ENCODE data around the gene NDST1. TPM values are rescaled to one million over a fixed set of nuclear protein-coding genes. Genes with fewer than 3 reads are reported as not detected.

NDST1 gene
- total RNA-seq, 4 donors from 2014 or later, result 94.6 to 157 (median 134) TPM

- DNase-seq (ENCODE audit: low spot score in 2 of 2), result no peak
- Histone ChIP-seq H3K4me3 (no peak overlapping the region), H3K9me3 (no peaks in the 10 kb centered on the region), H3K4me1 (peaks cover 100% of the 10 kb centered on the region), H3K27me3 (no peaks in the 10 kb centered on the region), H3K27ac (peak overlapping the region; percentile 82), H3K36me3 (no peaks in the 10 kb centered on the region)
- WGBS, result 72% methylated on average over 8 of the region's 8 CpGs
- TF ChIP-seq, protein P1, sequence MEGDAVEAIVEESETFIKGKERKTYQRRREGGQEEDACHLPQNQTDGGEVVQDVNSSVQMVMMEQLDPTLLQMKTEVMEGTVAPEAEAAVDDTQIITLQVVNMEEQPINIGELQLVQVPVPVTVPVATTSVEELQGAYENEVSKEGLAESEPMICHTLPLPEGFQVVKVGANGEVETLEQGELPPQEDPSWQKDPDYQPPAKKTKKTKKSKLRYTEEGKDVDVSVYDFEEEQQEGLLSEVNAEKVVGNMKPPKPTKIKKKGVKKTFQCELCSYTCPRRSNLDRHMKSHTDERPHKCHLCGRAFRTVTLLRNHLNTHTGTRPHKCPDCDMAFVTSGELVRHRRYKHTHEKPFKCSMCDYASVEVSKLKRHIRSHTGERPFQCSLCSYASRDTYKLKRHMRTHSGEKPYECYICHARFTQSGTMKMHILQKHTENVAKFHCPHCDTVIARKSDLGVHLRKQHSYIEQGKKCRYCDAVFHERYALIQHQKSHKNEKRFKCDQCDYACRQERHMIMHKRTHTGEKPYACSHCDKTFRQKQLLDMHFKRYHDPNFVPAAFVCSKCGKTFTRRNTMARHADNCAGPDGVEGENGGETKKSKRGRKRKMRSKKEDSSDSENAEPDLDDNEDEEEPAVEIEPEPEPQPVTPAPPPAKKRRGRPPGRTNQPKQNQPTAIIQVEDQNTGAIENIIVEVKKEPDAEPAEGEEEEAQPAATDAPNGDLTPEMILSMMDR (IDR thresholded peaks at IDR 0.05), result no peak
- TF ChIP-seq POLR2AphosphoS5 (IDR thresholded peaks at IDR 0.05) (no peak), EP300 (IDR thresholded peaks at IDR 0.05) (no peak), POLR2A (IDR thresholded peaks at IDR 0.05) (no peak)
Measured at GRCh38 chr5:150505041-150505511, 2.9 kb upstream of the NDST1 start.

DNA sequence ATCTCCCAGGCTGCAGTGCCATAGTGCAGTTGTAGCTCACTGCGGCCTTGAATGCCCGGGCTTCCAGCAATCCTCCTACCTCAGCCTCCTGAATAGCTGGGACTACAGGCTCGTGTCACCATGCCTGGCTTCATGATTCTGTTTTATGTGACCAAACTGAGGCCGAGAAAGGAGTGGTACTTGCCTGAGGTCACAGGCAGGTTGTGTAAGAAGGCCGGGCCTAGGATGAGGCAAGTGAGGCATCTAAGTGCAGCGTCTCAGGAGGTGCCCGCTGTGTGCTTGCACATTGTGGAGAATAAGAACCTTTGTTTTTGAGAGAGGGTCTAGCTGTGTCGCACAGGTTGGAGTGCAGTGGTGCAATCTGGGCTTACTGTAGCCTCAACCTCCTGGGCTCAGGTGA, 2.1 kb upstream of the NDST1 start:
- 78% methylated on average over 8 of the region's 8 CpGs for WGBS
- Histone ChIP-seq H3K4me1 (peaks cover 100% of the 10 kb centered on the region), H3K27ac (peak overlapping the region; percentile 81), H3K9me3 (no peaks in the 10 kb centered on the region), H3K27me3 (no peaks in the 10 kb centered on the region), H3K4me3 (no peak overlapping the region), H3K36me3 (no peaks in the 10 kb centered on the region)
- TF ChIP-seq POLR2A (IDR thresholded peaks at IDR 0.05) (no peak), EP300 (IDR thresholded peaks at IDR 0.05) (no peak), POLR2AphosphoS5 (IDR thresholded peaks at IDR 0.05) (no peak)
- TF ChIP-seq, protein P1 (IDR thresholded peaks at IDR 0.05), result no peak
- DNase-seq (ENCODE audit: low spot score in 2 of 2), result no peak

GRCh38 chr5:150506571-150507473, 1.1 kb upstream of the NDST1 start:
- H3K9me3 ChIP-seq, result no peaks in the 10 kb centered on the region
- 40% methylated on average over 11 of the region's 11 CpGs for WGBS
- no peaks in the 10 kb centered on the region for H3K36me3 ChIP-seq
- TF ChIP-seq POLR2A (IDR thresholded peaks at IDR 0.05), result no peak
- no peak for TF ChIP-seq POLR2AphosphoS5 (IDR thresholded peaks at IDR 0.05)
- TF ChIP-seq, protein P1 (IDR thresholded peaks at IDR 0.05), result no peak
- TF ChIP-seq EP300 (IDR thresholded peaks at IDR 0.05), result no peak
- peaks cover 100% of the 10 kb centered on the region for H3K4me1 ChIP-seq
- H3K4me3 ChIP-seq, result no peak overlapping the region
- no peaks in the 10 kb centered on the region for H3K27me3 ChIP-seq
- H3K27ac ChIP-seq, result peak overlapping the region; percentile 81
- no peak for DNase-seq (ENCODE audit: low spot score in 2 of 2)

DNA sequence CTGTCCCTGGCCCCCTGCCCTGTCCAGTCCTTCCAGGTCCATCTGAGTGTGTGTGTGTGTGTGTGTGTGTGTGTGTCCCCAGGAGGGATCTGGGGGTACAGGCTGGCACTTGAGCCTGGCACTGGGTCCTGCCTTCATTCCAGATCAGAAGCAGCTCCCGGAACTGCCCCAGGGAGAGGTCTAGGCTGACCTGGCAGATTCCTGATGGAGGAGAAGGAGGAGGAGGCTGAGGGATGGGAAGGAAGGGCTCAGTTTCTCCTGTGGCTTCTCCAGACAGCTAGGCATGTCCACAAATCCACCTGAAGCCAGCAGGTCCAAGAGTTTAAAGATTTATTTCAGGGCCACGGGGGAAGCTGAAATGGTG, 328 bp downstream of the NDST1 start:
- no peaks in the 10 kb centered on the region for H3K36me3 ChIP-seq
- WGBS, result 66% methylated on average over 2 of the region's 2 CpGs
- TF ChIP-seq POLR2A (IDR thresholded peaks at IDR 0.05) (no peak), EP300 (IDR thresholded peaks at IDR 0.05) (no peak), POLR2AphosphoS5 (IDR thresholded peaks at IDR 0.05) (no peak)
- TF ChIP-seq, protein P1 (IDR thresholded peaks at IDR 0.05), result no peak
- H3K27ac ChIP-seq, result peak overlapping the region; percentile 81
- no peaks in the 10 kb centered on the region for H3K9me3 ChIP-seq
- H3K4me3 ChIP-seq, result no peak overlapping the region
- peaks cover 100% of the 10 kb centered on the region for H3K4me1 ChIP-seq
- no peak for DNase-seq (ENCODE audit: low spot score in 2 of 2)
- H3K27me3 ChIP-seq, result no peaks in the 10 kb centered on the region

- H3K9me3 ChIP-seq, result no peaks in the 10 kb centered on the region
- H3K36me3 ChIP-seq, result no peaks in the 10 kb centered on the region
- no peak overlapping the region for H3K4me3 ChIP-seq
- TF ChIP-seq, protein P1 (IDR thresholded peaks at IDR 0.05), result no peak
- TF ChIP-seq POLR2A (IDR thresholded peaks at IDR 0.05), result no peak
- no peak for TF ChIP-seq EP300 (IDR thresholded peaks at IDR 0.05)
- no peak for TF ChIP-seq POLR2AphosphoS5 (IDR thresholded peaks at IDR 0.05)
- DNase-seq (ENCODE audit: low spot score in 2 of 2), result no peak
- 75% methylated on average over 2 of the region's 4 CpGs for WGBS
- peaks cover 94% of the 10 kb centered on the region for H3K4me1 ChIP-seq
- H3K27me3 ChIP-seq, result no peaks in the 10 kb centered on the region
- peak overlapping the region; percentile 81 for H3K27ac ChIP-seq
Measured at GRCh38 chr5:150508828-150509227, 897 bp downstream of the NDST1 start.
